ENCODE measurements around the gene SLC7A14.

Gene SLC7A14

GRCh38 chr3:170600005-170600624 is 14.2 kb upstream of the SLC7A14 start:
- TF ChIP-seq, protein P1, sequence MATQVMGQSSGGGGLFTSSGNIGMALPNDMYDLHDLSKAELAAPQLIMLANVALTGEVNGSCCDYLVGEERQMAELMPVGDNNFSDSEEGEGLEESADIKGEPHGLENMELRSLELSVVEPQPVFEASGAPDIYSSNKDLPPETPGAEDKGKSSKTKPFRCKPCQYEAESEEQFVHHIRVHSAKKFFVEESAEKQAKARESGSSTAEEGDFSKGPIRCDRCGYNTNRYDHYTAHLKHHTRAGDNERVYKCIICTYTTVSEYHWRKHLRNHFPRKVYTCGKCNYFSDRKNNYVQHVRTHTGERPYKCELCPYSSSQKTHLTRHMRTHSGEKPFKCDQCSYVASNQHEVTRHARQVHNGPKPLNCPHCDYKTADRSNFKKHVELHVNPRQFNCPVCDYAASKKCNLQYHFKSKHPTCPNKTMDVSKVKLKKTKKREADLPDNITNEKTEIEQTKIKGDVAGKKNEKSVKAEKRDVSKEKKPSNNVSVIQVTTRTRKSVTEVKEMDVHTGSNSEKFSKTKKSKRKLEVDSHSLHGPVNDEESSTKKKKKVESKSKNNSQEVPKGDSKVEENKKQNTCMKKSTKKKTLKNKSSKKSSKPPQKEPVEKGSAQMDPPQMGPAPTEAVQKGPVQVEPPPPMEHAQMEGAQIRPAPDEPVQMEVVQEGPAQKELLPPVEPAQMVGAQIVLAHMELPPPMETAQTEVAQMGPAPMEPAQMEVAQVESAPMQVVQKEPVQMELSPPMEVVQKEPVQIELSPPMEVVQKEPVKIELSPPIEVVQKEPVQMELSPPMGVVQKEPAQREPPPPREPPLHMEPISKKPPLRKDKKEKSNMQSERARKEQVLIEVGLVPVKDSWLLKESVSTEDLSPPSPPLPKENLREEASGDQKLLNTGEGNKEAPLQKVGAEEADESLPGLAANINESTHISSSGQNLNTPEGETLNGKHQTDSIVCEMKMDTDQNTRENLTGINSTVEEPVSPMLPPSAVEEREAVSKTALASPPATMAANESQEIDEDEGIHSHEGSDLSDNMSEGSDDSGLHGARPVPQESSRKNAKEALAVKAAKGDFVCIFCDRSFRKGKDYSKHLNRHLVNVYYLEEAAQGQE (IDR thresholded peaks at IDR 0.05; ENCODE audit: insufficient read depth in 1 of 2, low read depth in 2 of 2, low read length in 2 of 2), result no peak
- TF ChIP-seq TAF1 (IDR thresholded peaks at IDR 0.05; ENCODE audit: borderline replicate concordance, insufficient read depth, low read length) (no peak), POLR2AphosphoS5 (IDR thresholded peaks at IDR 0.05; ENCODE audit: low read depth, low read length) (no peak), SIN3A (IDR thresholded peaks at IDR 0.05; ENCODE audit: borderline replicate concordance, insufficient read depth, low read length) (no peak), FOXP2 (optimal IDR thresholded peaks at IDR 0.05; ENCODE audit: borderline replicate concordance, extremely low read depth, extremely low read length, insufficient read depth) (no peak)

DNA sequence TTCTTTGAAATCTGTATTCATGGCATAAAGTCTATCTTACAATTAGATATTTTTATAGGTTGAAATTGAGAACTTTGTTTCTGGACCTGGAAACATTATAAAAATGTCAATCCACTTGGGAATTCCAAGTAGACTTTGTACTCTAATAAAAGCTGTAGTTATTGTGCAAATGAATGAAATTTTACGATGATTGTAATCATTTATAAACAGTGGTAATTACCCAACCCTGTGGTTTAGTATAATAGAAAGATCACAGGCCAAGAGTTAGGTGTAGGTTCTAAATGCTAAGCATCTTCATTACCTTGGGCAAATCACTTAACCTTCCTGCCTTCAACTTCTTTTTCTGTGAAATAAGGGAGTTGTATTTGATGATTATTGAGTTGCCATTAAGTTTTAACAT is 13.2 kb upstream of the SLC7A14 start:
- TF ChIP-seq FOXP2 (optimal IDR thresholded peaks at IDR 0.05; ENCODE audit: borderline replicate concordance, extremely low read depth, extremely low read length, insufficient read depth), result no peak
- TF ChIP-seq, protein P1 (IDR thresholded peaks at IDR 0.05; ENCODE audit: insufficient read depth in 1 of 2, low read depth in 2 of 2, low read length in 2 of 2), result no peak
- TF ChIP-seq SIN3A (IDR thresholded peaks at IDR 0.05; ENCODE audit: borderline replicate concordance, insufficient read depth, low read length), result no peak
- TF ChIP-seq POLR2AphosphoS5 (IDR thresholded peaks at IDR 0.05; ENCODE audit: low read depth, low read length), result no peak
- no peak for TF ChIP-seq TAF1 (IDR thresholded peaks at IDR 0.05; ENCODE audit: borderline replicate concordance, insufficient read depth, low read length)

DNA sequence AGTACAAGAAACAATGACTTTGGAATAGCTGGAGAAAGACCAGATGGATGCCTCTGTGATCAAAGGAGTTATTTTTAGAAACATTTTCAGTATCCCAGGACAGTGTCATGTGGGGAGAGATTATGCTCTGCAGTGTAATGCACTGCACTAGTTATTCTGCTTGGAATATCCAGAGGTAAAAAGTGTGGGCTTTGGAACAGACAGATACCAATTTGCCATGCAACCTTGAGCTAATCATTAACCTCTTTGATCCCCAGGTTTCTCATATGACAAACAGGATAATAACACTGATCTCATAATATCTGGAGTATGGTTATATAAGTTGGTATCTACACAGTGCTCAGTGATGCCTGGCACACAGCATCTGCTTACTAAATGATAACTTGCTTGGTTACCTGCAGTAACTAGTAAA is 12.2 kb upstream of the SLC7A14 start:
- TF ChIP-seq TAF1 (IDR thresholded peaks at IDR 0.05; ENCODE audit: borderline replicate concordance, insufficient read depth, low read length) (no peak), SIN3A (IDR thresholded peaks at IDR 0.05; ENCODE audit: borderline replicate concordance, insufficient read depth, low read length) (no peak), FOXP2 (optimal IDR thresholded peaks at IDR 0.05; ENCODE audit: borderline replicate concordance, extremely low read depth, extremely low read length, insufficient read depth) (no peak), POLR2AphosphoS5 (IDR thresholded peaks at IDR 0.05; ENCODE audit: low read depth, low read length) (no peak)
- TF ChIP-seq, protein P1 (IDR thresholded peaks at IDR 0.05; ENCODE audit: insufficient read depth in 1 of 2, low read depth in 2 of 2, low read length in 2 of 2), result no peak

DNA sequence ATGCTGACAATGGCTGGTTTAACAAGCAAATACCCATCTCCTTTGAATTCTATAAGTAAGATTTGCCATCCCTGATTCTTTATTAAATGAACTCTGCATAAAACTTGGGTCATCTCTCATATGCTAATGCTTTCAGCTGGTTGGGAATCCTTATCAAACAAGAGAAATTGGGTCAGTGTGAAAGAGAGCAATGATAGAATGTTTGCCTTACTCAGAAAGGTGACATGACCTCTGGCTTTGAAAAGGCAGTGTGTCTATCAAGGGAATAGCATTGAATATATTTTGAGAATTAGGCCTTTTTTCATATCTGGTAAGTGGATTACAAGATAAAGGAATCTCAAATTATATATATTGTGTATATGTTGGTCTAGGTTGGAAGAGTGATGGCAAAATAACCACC is 8.7 kb upstream of the SLC7A14 start:
- no peak for TF ChIP-seq TAF1 (IDR thresholded peaks at IDR 0.05; ENCODE audit: borderline replicate concordance, insufficient read depth, low read length)

DNA sequence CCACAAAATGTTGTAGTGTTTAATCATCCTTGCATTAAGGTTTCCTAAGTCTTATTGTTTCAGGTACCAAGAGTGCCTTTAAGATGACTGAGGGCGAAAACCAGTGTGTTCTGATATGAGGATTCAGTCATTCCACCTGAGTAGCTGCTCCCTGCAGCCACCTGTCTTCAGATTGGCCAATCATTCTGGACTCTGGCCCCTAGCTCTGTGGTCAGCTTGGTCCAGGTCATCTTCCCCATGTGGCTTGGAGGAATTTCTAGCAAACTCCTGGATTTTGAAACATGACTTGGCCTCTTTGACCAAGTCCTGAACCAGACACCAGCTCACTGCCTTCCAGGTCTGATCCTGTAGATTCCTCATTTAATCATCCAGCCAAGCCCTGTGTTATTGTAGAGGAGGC is 7.8 kb upstream of the SLC7A14 start:
- TF ChIP-seq FOXP2 (optimal IDR thresholded peaks at IDR 0.05; ENCODE audit: borderline replicate concordance, extremely low read depth, extremely low read length, insufficient read depth) (no peak), POLR2AphosphoS5 (IDR thresholded peaks at IDR 0.05; ENCODE audit: low read depth, low read length) (no peak), SIN3A (IDR thresholded peaks at IDR 0.05; ENCODE audit: borderline replicate concordance, insufficient read depth, low read length) (no peak), TAF1 (IDR thresholded peaks at IDR 0.05; ENCODE audit: borderline replicate concordance, insufficient read depth, low read length) (no peak)
- TF ChIP-seq, protein P1 (IDR thresholded peaks at IDR 0.05; ENCODE audit: insufficient read depth in 1 of 2, low read depth in 2 of 2, low read length in 2 of 2), result no peak

Measured in PFSK-1 (cell line).